ENCODE data around the gene SUPT5H.
"Not testable (repeated sequence)": the region's sequence is repeated elsewhere in the genome, so short reads cannot be mapped to it uniquely, and the experiment has no call there.

SUPT5H gene

DNA sequence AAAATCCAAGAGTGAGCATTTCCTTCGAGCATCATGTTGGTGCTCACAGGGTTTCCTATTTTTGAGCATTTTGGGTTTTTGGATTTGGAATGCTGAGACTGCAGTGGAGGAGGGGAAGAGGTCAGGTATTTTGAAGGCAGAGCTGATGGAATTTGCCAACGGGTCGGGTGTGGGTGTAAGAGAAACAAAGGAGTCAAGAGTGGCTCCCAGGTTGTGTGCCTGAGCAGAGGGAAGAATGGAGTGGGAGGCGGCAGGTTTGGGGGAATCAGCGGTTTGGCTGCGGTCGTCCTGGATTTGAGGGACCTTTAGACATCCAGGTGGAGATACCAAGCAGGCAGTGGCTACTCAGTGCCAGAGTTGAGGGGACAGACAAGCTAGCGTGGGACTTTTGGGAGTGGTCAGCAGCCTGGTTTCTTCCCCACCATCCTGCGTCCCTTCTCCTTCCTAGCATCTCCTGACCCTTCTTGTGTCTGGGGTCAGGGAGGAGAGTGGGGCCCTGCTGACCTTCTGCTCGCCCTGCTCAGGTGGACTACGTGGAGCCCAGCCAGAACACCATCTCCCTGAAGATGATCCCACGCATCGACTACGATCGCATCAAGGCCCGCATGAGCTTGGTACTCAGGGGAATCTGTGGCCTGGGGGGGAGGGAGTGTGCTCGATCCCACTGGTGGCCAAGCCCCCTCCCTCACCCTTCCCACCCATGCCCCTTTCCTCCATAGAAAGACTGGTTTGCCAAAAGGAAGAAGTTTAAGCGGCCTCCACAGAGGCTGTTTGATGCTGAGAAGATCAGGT lies 20.8 kb downstream of the SUPT5H start:
- no peak for DNase-seq (ENCODE audit: low spot score)

DNA sequence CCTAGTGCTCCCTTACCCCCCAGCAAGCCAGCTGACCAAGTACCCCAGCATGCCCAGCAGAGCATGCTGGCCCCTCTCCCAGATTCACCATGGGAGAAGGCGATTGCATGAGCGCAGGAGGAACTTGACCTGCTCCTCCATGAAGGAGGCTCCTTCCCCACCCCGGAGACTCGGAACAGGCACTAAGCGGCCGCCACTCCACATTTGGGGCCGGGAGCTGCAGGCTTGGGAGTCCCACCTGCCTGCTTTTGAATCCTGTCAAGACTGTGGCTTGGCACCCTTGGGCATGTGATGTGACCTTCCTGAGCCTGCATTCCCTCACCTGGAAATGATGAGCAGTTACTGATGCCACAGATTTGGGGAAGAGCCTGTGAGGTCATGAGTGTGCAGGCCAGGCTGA lies 22.6 kb downstream of the SUPT5H start:
- no peak for DNase-seq (ENCODE audit: low spot score)

DNA sequence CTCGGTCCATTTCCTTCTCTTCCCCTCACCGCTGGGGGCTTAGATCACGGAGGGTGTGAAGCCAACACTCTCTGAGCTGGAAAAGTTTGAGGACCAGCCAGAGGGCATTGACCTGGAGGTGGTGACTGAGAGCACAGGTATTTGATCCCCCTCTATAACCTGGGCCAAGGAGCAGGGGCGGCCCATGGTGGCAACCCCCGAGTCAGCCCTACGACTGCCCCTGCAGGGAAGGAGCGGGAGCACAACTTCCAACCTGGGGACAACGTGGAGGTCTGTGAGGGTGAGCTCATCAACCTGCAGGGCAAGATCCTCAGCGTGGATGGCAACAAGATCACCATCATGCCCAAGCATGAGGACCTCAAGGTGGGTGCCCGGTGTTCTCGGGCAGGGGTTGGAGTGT lies 23.7 kb downstream of the SUPT5H start:
- DNase-seq (ENCODE audit: low spot score): no peak

DNA sequence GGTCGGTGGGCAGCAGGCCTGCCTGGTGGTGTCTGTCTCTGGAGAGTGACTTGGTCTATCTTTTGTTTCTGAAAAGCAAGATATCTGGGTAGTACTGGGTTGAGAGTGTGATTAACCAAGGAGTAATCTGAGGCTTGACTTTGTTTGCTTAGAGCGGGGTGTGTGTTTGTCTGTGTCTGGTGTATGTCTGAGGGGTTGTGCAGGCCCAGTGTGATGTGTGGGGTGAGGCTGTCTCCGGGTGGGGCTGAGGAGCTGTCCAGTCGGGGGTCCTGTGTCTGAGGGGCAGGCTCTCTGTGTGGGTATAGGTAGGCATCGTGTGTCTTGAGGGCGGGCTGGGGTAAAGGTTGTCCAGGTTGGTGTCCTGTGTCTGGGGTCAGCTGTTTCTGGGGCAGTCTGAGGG lies 24.2 kb downstream of the SUPT5H start:
- no peak for DNase-seq (ENCODE audit: low spot score)

GRCh38 chr19:39470724-39471339 lies 25.4 kb downstream of the SUPT5H start:
- no peak for DNase-seq (ENCODE audit: low spot score)

DNA sequence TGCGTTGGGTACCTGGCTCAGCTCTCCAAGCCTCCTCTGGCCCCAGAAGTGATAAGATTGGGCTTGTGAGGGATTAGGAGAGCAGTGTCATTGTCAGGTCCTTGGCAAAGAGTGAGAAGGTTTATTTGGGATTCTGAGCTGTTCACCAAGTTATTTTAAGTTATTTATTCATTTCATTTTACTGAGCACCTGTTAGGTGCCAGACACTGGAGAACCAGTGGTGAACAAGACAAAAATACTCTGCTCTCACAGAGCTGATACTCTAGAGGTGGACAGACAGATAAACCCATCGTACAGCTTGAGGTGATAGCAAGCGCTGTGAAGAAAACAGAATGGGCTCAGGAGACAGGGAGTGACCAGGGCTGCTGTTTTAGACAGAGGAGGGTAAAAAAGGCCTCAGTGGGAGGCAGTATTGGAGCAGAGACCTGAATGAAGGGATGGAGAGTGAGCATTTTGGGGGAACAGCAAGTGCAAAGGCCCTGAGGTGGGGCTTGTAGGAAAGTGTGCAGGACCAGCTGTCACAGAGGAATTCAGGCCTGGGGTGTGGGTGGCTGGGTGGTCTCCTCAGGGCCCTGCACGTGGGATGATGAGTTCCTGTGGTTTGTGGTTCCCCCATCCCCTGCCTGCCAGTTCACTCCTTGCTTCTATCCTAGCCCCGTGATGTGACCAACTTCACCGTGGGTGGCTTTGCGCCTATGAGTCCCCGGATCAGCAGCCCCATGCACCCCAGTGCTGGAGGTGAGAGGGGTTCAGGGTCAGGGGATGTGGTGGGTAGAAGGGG lies 26.6 kb downstream of the SUPT5H start:
- no peak for DNase-seq (ENCODE audit: low spot score)

DNA sequence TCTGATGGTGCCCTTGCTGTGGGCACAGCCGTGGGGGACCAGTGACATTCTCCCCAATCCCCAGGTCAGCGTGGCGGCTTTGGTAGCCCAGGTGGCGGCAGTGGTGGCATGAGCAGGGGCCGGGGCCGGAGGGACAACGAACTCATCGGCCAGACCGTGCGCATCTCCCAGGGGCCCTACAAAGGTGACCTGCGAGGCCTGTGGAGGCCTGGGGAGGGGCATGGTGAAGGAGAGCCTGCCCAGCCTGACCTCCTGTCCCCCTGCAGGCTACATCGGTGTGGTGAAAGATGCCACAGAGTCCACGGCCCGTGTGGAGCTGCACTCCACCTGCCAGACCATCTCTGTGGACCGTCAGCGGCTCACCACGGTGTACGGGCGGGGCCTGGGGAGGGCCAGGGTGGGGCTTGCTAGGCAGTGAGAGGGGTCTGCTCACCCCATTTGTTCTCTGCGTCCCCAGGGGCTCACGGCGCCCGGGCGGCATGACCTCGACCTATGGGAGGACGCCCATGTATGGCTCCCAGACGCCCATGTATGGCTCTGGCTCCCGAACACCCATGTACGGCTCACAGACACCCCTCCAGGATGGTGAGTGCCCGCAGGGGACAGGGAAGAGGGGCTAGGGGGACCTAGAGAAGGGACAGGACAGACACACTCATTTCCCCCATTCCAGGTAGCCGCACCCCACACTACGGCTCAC lies 27.5 kb downstream of the SUPT5H start:
- DNase-seq (ENCODE audit: low spot score): no peak

GRCh38 chr19:39473443-39473960 lies 28.1 kb downstream of the SUPT5H start:
- DNase-seq (ENCODE audit: low spot score): no peak

GRCh38 chr19:39474139-39474620 lies 28.8 kb downstream of the SUPT5H start:
- DNase-seq (ENCODE audit: low spot score): no peak

DNA sequence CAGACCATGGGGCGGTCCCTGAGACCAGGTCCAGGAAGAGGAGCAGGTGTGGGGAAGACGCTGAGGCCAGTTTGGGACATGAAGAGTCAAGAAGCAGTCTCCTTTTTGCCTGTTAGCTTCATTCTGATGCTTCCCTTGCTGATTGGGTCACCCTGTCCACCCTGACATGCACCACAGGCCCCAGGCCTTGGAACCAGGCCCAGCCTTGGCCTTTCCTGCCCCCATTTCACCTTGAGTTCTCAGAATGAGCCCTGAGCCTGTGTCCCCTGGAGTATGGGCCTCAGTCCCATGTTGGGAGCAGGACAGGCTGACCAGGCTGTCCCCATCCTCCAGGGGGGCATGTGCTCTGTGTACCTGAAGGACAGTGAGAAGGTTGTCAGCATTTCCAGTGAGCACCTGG lies 30.4 kb downstream of the SUPT5H start:
- DNase-seq (ENCODE audit: low spot score): no peak

GRCh38 chr19:39479319-39479801 lies 34.0 kb downstream of the SUPT5H start:
- DNase-seq (ENCODE audit: low spot score): not testable (repeated sequence)

DNA sequence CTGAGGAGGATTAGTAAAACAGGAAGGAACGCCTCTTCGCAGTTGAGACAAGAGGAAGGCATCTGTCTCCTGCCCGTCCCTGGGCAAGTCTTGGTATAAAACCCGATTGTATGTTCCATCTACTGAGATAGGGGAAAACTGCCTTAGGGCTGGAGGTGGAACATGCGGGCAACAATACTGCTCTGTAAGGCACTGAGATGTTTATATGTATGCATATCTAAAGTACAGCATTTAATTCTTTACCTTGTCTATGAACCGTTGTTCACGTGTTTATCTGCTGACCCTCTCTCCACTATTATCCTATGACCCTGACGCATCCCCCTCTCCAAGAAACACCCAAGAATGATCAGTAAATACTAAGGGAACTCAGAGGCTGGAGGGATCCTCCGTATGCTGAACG lies 34.5 kb downstream of the SUPT5H start:
- no peak for DNase-seq (ENCODE audit: low spot score)

- peak; percentile 96 for DNase-seq (ENCODE audit: low spot score)
Measured at GRCh38 chr19:39480337-39481228, 35.2 kb downstream of the SUPT5H start, which contains the start of gene TIMM50. TSS of gene TIMM50 (plus strand) at chr19:39480838. CDS start at chr19:39480854, 16 bp downstream.

DNA sequence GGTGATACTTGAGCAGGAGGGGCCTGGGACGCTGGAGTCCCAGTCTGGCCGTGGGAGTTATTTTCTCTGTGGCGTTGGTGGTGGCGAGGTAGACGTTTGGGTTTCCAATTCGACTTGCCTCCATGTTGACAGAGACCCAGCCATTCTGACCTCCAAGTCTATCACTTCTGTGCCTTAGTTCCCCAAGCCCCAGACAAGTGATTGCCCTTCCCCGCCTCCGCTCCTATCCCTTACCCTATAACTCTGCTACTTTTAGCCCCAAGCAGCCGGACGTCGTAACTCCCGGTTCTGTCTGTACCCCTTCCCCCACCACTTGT lies 35.8 kb downstream of the SUPT5H start:
- peak; percentile 27 for DNase-seq (ENCODE audit: low spot score)

DNA sequence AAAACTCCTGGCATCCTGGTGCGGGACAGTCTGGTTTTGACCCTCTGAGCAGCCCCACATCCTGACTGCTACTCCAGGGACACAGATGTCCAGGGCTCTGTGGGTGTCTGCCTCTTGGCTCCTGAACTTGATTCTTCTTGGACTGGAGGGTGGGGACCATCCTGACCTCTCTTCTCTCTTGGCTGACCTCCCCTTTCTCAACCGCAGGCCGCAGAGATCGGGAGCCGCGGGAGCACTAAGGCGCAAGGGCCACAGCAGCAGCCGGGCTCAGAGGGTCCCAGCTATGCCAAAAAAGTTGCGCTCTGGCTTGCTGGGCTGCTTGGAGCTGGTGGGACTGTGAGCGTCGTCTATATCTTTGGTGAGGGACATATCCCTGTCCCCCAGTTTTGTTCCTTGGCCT lies 36.3 kb downstream of the SUPT5H start:
- no peak for DNase-seq (ENCODE audit: low spot score)

DNA sequence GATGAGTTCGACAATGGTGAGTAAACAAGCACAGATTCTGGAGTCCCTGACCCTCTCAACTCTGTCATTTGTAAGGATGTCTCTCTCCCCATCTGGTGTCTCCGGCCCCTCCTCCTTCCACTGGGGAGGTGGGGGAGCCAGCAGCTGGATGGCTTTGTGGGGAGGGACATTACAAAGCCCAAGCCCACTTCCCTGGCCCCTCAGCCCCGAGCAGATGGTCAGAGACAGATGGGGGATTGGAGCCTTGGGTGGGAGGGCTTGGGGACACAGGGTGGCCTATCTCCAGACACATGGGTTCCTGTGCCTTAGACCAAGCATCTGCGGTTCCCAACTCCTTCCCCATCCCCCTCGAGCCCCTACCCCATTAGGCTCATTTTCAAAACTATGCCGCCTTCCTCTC lies 37.8 kb downstream of the SUPT5H start:
- DNase-seq (ENCODE audit: low spot score): no peak

- no peak for DNase-seq (ENCODE audit: low spot score)
Measured at GRCh38 chr19:39489756-39490155, 44.4 kb downstream of the SUPT5H start.

GRCh38 chr19:39492225-39492624 lies 46.8 kb downstream of the SUPT5H start:
- DNase-seq (ENCODE audit: low spot score): no peak

DNA sequence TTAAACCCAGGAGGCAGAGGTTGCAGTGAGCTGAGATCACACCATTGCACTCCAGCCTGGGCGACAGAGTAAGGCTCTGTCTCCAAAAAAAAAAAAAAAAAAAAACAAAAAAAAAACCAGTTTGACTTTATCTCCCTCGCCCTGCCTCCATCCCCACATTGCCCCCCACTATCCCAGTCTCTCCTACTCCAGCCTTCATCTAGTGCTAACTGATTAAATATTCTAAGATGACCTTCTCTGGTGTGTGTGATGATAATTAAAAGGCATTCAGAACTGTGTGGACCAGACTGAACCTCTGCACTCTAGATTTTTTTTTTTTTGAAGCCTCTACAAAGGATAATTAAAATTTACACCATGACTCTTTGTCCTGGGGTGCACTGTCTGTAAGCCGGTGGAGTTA lies 47.4 kb downstream of the SUPT5H start:
- DNase-seq (ENCODE audit: low spot score): no peak

DNA sequence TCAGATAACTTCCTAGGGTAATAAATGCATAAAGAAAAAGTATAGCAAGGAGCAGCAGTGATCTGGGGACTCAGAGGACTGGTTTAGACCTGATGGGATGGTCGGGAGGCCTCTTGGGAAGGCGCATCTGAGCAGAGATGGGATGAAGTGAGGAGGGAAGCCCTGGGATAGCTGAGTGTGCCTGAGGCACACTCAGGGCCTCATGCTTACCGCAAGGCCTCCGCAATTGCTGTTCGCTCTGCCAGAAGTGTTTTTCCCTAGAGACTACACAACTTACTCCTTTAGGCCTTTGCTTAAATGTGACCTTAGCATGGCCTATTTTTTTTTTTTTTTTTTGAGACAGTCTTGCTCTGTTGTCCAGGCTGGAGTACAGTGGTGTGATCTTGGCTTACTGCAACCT lies 49.3 kb downstream of the SUPT5H start:
- no peak for DNase-seq (ENCODE audit: low spot score)

- DNase-seq (ENCODE audit: low spot score): no peak
Measured at GRCh38 chr19:39496063-39496462, 50.7 kb downstream of the SUPT5H start.
